NCI-H187 (cell line): ENCODE results near the gene KRT75.
"Not testable (repeated sequence)": the region's sequence is repeated elsewhere in the genome, so short reads cannot be mapped to it uniquely, and the experiment has no call there.

ENCODE experiments used
- DNase-seq, 2 experiments: peaks; one replicate each; lab custom pipeline; 2025; lab: John Stamatoyannopoulos, UW

KRT75 gene

DNA sequence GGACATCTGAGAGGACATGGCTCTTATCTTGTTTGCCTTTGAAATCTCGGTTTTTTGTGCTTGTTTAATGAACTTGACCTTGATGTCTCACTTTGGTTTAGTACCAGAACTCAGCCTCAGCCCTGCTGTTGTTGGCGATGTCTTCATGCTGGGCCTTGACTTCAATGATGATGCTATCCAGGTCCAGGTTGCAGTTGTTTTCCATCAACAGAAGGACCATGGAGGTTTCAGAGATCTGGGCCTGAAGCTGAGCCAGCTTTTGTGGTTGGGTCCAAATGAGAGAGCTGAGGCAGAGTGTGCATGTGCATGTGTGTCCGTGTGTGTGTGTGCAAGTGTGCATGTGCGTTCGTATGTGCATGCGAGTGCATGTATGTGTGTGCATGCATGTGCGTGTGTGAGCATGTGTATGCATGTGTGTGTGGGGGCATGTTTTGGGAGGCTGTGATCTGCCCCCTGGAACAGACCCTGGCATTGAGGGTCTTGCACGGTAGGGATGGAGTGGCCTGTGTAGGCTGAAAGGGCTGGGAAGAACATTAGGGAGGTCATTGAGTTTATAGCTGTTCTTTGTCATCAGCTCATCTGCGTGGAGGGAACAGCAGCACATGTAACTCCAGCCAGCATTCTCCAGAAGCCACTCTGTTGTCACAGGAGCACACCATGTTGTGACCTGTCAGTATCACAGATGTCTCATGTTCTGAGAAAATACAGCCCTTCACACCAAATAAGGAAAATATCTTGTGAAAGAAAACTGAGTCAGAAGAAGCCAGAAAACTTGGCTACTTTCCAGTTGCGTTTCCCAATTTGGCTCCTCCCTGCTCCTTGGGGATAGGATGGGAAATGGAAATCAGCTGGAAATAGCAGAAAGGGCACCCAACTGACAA is 18.1 kb downstream of the KRT75 start:
- no peak for DNase-seq

DNA sequence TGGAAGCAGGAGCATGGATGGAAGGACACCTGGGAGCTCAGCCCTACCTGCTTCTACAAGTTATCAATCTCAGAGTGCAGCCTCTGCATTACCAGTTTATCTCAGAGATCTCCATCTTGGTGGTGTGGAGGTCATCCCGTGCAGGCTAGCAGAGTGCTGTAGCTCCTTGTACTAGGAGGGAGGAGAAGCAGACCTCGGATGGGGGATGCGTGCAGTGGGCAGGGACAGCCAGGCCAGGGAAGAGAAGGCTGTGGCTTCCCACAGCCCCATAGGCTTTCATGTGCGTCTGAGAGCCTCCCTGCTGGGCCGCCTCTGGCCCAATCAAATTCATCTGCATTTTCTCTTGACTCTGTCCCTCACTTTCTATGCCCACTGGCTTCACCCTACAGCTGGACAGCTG is 19.2 kb downstream of the KRT75 start:
- no peak for DNase-seq

DNA sequence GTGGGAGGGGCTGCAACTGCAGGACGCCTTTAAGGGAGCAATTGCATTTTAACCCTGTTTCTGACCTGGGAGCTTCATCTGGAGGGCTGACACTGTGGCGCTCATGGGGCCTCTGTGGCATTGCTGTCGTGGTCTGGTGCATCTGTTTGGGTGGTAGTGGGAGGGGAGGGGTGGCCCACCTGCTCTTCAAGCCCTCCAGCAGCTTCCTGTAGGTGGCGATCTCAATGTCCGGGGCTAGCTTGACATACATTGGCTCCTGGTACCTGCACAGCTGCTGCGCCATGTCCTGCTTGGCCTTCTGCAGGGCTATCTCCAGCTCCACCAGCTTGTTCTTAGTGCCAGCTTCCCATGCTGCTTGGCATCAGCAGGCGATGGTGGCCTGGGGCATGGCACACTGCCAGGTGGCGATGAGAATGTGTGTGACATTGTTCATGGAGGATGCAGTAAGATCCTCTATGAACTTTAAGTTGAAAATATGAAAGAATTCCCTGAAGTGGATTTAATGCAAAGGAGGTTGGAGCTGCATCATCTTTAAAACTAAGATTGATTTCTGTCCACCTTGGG is 20.3 kb downstream of the KRT75 start:
- no peak for DNase-seq

DNA sequence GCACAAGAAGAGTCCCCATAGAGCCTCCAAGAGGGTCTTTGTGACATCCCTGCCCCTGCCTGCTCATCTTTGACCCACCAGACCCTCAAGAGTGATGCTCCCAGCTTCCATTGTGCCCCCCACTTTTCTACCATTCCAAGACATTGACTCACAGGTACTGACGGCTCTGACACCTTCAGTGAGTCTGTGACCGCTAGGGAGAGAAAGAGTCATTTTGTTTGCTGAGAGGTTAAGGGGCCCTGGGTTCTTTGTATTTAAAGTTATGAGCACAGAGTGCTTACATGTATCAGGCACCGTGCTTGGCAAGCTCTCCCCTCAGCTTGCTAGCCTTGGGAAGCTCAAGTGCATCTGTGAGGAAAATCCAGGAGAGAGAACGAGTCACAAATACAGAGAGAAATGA is 21.0 kb downstream of the KRT75 start:
- DNase-seq = no peak

DNA sequence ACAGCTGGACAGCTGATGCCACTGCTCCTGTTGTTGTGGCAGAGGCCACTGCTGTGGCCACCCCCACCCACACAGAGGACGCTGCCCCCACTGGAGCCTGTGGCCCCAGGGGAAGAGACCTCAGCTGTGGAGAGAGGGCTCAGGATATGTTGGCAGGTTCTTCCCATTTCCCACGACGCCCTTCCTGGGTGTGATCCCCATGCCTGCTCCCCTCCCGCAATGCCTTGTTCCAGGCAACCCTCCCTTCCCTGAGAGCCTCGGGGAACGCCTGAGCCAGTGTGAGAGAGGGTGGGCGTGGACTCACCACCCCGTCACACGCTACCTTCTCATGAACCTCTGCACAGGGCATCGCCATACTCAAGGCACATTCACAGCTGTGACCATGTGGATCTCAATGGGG is 22.4 kb downstream of the KRT75 start:
- no peak for DNase-seq

DNA sequence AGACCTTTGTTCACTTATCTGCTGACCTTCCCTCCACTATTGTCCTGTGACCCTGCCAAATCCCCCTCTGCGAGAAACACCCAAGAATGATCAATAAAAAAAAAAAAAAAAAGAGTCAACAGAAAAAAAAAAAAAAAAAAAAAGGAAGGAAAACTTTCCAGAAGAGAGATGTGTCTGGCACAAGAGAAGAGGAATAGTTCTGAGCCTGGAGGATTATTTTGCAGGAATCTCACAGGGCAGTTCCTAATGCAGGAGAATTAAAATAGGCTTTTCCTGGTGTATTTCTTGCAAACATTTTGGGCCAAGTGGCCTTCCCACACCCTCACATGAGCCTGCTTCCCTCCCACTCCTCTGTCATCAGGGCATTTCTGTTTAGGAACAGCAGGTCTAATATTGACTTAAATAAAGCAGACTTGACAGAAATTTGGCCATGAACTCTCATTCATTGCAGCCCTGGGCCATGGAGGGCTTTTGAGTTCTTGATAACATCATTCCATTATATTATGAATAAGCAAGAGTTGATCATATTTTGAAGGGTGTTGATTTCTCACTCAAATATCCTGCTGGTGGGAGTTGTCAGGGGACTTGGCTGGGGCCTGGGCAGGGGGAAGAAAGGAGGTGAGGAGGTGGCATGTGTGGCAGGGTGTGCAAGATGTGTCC is 23.5 kb downstream of the KRT75 start:
- not testable (repeated sequence) for DNase-seq

DNA sequence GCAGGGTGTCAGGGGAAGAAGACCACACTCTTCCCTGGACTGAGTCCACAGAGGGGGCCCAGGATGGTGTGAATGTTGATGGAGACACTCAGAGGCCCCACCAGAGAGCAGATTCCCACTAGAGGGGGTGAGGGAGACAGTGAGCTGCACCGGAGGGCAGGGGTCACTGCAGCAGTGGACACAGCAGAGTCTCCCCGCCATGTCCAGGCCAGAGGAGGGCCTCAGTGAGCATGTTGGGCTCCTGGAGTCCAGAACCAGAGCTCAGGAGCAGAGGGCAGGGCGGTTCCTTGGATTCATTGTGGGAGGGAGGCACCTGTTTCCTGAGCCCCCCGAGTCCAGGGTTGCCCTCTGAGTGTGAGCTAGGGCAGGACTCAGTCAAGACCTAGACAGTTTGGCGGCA is 26.3 kb downstream of the KRT75 start:
- no peak for DNase-seq

DNA sequence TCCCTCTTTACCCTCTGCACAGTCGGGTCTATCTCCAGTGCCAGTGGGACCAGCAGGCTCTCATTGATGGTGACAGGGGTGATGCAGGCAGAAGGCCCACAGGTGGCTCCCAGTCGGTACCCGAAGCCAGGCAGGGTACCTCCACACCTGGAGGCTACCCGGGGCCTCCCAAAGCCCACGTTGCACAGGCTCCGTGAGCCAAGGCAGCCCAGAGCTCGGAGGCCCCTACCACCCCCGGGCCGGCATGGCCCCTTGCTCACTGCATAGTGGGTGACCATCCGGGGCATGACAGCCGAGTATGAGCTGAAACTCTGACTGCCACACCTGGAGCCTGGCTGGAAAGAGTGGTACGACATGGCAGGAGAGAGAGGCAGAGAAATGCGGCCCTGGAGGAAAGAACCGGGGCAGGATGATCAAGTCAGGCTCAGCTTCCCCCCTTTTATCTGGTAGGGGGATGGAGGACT is 28.2 kb downstream of the KRT75 start, which contains the start of gene KRT82:
Gene KRT82, minus strand, starts transcription at position 414 of the 464 bp plus-strand sequence. Its CDS starts 58 bp downstream, at position 356.
- no peak for DNase-seq

DNA sequence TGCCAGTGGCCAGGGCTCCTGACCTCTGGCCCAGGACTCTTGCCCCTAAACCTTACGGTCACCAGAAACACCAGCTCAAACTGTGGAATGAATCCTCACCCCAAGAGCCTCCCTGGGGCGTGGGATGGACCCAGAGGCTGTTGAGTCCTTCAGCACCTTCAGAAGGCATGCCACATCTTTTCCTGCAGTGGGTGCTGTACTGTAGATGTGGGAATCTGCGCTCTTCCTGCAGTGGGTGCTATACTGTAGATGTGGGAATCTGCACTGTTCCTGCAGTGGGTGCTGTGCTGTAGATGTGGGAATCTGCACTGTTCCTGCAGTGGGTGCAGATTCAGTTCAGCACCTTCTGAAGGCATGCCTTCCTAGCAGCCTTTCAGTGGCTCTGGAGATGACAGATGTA is 29.2 kb downstream of the KRT75 start:
- no peak for DNase-seq

DNA sequence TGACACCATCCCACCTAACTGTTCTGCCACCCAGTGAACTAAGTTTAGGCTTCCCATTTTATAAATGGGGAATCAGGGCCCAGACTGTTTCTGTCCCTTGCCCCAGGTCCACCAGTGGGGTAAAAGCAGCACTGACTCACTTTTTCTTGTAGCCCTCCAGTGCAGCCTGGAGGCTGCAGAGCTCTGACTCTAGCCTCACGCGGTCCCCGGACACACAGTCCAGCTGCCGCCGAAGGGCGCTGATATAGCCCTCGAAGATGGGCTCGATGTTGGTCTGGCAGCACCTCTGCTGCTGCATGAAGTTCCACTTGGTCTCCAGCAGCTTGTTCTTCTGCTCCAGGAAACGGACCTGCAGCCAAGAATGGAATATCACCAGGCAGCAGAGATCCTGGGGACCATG is 30.6 kb downstream of the KRT75 start:
- no peak for DNase-seq

DNA sequence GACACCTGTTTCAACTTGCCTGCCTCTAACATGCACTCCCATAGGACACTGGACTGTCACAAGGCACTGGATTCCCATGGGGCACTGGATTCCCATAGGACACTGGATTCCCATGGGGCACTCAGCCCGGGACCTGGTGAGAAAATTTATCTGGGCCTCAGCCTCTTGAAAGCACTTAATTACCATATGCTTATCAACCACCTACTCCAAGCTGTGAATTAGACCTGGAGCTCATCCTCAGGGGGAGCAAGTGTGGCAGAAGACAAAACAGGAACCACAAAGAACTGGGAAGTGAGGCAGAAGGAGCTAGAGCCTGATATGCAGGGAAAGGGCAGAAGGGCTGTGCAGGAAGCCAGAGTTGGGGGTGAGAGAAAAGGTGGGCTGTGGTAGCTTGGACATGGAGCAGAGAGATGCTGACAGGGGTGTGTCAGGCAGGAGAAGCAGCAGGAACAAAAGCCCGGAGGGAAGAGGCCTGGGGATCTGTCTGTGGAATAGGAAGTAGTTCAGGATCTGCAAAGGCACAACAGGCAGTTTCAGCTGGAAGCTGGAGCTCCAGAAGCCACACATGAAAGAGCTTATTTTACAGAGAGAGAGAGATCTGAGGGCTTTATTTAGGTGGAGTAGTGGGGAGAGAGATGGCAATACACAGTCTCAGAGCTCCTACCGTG is 31.2 kb downstream of the KRT75 start:
- no peak for DNase-seq

DNA sequence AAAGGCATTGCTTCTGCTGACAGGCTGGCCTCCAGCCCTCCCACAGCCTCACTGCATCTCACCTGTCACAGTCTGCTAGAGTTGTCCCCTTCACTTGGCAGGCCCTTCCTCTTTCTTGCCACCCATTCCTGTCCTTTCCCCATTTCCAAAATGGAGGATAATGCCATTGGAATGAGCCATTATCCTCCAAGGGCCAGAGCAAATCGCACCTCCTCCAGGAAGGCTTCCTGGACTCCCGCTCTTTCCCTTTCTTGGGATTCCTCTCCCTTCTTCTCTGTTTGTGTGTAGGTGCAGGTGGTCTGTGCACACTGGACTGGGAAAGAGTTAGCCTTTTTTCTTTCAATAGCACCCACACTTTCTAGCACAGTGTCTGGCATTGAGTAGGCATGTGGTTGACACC is 31.8 kb downstream of the KRT75 start:
- DNase-seq = no peak

DNA sequence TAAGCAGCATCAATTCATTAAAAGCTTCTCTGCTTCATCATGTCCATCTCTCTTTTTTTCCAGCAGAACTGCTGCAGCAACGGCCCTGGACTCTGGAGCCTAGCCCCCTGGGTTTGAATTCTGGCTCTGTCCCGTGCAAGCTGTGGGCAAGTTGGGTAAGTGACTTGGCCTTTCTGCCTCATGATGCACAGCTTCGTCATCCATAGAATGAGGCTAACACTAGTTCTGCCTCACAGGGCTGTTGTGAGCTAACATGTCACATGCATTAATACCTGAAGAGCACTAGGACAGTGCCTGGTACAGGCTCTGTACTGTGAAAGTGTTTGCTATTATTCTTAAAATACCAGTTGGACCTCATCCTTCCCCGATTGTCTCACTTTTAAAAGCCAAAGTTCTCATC is 32.2 kb downstream of the KRT75 start:
- DNase-seq = no peak

DNA sequence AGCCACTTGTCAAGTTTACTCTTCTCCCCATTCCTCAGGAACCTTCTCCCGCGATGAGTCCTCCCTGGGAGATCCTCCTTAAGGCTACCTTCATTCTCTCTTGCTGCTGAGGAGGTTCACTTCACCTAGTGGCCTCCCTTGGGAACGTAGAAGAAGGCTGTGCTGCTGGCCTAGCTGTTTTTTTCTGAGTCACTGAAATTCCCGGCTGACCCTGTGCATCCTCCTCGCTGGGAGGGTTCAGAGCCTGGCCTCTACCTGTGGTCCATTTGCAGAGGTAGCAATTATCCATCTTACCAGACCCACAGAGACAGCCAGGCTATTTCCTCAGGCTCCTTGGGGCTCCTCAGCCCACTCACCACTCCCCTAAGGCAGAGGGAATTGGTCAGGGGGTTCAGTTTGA is 32.6 kb downstream of the KRT75 start:
- no peak for DNase-seq

DNA sequence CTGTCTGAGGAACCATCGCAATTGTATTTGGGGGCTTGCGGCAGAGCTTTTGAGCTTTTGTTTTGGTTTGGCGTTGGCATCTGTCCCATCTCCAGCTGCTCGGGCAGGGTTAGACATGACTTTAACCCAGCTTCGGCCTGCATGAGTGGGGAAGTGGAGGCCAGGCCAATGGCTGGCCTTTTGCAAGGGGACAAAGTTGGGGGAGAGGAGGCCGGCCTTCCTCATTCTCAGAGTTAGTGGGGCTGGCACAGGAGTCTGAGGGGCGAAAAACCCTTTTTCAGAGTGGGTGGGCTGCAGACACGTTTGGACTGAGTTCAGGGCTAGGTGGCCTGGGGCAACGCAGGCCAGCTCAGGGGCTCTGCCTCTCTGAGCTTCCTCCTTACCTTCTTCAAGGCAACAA is 33.3 kb downstream of the KRT75 start:
- no peak for DNase-seq

DNA sequence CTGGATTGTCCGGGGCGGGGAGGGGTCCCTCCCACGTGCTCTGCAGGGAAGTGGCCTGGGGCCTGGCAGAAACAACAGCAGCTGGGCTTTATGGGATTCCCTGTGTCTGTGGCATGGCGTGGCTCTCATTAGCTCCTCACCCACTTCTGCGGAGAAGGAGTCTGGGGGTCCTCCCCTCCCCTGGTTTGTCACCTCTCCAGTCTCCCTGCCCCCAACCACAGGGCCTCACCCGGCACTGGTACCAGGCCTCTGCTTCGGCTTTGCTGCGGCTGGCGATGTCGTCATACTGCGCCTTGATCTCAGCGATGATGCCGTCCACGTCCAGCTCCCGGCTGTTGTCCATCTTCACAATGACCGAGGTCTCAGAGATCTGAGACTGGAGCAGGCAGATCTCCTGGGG is 34.4 kb downstream of the KRT75 start:
- DNase-seq = no peak

DNA sequence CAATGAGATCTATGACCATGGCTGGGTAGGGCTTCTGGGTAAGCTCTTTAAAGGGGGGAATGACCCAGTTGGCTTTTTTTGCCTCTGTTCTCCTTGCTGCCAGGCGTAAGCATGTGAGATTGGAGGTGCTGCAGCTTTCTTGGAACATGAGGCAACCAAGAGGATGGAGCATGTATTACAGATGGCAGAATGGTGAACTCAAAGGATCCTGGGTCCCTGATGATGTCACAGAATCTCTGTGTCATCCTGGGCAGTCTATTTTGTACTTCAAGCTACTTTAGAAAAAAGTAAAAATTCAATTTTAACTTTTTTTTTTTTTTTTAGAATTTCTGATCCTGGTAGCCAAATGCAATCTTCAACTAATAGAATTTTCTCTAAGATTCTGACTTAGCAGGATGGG is 36.0 kb downstream of the KRT75 start:
- no peak for DNase-seq

DNA sequence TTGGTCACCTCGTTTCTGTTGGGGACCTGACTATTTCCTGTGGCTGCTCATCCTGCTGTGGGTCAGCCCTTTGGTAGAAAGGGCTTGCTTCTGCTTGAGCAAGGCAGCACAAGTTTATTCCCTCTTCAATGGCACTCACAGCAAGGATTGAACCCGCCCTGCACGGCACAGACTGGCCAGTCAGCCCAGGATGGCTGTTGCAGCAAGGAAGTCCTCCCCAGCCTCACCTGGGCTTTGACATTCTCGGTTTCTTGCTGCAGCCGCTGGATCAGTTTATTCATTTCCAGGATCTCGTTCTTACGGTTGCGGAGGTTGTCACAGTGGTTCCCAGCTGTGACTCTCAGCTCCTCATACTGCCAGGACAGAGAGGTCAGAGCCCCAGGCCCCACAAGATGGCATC is 37.5 kb downstream of the KRT75 start:
- no peak for DNase-seq

DNA sequence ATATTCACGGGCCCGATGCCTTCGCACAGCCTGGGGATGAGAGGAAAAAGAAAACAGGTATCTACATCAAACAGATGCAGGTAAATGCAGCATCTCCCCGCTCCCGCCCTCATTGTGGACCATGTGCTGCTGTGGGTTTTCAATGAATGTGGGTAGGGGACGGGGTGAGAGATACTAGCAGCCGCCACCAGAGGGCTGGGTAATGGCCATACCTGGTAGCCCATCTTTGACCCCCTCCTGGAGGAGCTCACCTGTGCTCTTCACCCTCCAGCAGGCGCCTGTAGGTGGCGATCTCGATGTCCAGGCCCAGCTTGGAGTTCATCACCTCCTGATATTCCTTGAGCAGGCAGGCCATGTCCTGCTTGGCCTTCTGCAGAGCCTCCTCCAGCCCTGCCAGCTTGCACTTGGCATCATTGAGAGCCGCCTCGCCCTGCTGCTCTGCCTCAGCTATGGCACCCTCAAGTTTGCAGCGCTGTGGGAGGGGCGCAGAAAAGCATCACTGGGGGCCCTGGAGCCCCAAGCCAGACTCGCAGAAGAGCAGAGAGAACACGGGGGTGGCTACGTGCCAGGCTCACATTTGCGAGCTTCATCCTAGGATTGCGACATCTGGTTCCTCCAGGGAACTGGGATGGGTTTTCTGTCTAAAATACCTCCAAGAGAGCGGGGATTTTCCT is 38.3 kb downstream of the KRT75 start:
- DNase-seq = no peak

DNA sequence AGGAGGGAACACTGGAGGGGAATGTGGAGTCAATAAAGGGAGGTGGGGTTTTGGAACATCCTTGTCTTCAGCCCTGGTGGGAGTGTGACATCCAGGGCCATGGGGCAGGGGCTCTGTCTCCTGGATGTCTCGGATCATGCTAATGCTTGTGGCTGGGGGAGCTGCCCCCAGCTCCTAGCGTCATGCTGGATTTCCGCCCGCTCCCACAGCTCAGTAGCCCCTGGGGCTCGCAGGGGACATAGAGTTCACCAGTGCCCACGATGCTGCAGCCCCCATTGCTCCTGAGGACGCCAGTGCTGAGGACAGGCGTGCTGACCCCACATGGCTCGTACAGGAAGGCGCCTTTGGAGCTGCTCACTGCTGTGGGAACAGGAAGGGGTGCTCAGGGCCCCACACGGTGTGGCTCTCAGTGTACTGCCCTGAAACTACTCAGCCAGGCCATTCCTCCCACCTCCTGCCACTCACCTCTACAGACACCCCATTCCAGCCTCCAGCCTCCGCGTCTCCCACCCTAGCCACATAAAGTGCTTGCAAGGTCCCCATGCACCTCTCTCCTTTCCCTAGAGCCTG is 39.2 kb downstream of the KRT75 start:
- DNase-seq = no peak

DNA sequence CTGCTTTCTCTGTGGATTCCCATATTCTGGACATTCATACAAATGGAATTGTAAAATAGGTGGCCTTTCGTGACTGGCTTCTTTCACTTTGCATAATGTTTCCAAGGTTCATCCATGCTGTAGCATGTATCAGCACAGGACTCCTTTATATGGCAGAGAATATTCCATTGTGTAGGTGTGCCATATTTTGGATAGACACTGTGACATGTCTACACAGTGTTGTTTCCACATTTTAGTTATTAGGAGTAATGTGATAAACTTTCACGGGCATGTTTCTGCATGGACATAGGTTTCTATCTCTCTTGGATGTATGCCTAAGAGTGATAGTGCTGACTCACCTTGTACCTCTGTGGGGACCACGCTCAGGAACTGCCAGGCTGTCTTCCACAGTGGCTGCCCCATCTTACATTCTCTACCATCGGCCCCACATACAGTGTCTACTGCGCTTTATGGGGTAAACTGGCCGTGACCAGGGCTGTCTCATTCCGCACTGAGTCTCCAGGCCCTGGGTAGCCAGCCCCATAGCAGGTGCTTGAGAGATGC is 41.6 kb downstream of the KRT75 start:
- no peak for DNase-seq
